GDM1 (cell line): ENCODE data around the gene STARD3.

ENCODE experiments used
- DNase-seq: peaks from one replicate; lab custom pipeline; 2025; lab: John Stamatoyannopoulos, UW

The STARD3 gene

DNA sequence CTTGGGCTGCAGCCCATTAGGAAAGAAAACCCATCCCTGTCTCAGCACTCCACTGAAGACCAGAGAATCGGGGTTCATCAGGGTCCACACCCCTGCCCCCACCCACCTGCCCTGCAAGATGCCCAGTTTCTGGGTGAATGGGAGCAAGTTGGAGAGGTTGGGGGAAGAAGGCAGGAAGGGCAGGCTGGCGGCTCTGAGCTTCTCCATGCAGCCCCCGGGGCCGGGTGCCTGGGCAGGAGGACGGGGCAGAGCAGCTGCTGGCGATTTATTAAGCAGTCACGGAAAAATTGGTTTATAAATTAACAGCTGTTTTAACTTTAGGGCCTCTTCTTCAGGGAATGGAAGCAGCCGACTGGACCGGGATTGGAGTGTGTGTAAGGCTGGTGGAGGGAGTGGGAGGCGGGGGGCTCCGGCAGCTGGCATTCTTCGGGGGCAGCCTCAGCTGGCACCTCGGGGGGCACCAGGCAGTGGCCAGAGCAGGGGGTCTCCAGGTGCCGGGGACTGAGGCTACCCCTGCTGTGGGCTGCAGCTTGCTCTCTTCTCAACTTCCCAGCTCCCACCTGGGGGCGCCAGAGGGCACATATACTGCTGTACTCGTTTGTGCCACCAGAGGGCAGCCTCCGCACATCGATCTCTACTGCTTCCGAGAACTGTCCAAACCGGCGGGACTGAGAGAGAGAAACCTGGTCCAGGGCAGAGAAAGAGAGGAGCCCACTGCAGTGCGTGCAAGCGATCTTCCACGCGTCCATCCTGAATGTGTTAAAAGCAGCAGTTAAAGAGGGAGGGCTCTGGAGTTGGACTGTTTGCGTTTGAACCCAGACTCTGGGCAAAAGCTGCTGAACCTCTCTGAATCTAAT lies 15.2 kb upstream of the STARD3 start:
- DNase-seq, result peak; percentile 74

GRCh38 chr17:39622380-39623006 lies 14.5 kb upstream of the STARD3 start:
- DNase-seq, result no peak

DNA sequence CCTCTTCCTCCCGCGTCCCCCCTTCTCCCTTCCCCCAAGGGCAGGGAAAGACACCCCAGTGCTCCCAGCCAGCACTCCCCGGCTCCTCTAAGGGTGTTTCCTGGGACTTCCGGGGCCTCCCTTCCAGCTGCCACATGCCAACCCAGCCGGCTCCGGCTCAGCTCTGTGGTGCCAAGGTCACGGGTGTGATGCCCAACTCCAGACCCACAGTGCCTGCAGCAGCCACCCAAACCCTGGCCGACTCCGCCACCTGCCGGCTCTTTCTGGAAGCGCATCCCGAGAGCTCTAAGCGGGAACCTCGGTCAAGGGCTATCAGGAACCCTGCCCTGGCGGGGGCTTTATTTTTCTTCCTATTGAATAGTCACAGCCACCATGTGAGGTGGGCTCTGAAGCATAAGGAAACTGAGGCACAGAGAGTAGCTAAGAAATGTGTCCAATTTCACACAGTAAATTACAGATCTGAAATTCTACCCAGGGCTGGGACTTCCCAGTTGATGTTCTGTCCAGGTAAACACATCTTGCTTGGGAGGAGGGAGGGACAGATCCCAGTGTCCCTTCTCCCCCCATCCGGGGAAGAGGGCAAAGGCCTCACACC lies 13.5 kb upstream of the STARD3 start:
- peak; percentile 54 for DNase-seq

DNA sequence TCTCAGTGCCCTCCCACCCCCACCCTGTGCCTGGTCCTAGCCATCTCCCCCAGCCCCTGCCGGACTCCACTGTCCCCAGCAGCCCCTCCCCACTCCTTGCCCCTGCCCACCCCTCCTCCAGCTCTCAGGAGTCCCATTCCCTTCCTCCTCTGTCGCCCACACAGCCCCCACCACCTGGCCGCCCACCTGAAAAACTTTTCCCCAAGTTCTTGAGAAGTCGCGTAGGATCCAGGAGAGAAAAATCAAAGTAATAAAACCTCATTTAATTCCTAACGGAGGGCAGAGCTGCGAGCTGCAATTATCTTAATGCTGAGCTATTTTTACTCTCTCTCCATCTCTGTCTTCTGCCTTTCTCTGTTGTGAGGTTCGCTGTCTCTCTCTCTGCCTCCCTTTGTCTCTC lies 12.6 kb upstream of the STARD3 start:
- no peak for DNase-seq

GRCh38 chr17:39625198-39625785 lies 11.7 kb upstream of the STARD3 start:
- DNase-seq, result no peak

- no peak for DNase-seq
Observed at GRCh38 chr17:39626171-39627046, 10.5 kb upstream of the STARD3 start, which contains the start of gene PPP1R1B. Gene PPP1R1B, plus strand, starts transcription at chr17:39626952. Its CDS starts 441 bp downstream, at chr17:39627393.

DNA sequence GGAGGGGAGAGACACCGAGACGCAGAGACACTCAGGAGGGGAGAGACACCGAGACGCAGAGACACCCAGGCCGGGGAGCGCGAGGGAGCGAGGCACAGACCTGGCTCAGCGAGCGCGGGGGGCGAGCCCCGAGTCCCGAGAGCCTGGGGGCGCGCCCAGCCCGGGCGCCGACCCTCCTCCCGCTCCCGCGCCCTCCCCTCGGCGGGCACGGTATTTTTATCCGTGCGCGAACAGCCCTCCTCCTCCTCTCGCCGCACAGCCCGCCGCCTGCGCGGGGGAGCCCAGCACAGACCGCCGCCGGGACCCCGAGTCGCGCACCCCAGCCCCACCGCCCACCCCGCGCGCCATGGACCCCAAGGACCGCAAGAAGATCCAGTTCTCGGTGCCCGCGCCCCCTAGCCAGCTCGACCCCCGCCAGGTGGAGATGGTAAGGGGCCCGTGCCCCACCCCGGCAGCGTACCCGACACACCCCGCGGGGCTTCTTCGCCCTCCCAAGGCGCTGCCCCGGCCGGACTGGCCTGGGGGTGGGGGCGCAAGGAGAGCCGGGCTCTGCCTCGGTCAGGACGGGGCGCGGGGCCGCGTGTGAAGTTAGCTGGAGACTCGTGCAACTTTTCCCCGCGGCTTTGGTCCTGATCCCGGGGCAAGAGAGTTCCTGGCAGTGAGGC lies 9.8 kb upstream of the STARD3 start:
- DNase-seq, result no peak

- DNase-seq, result no peak
Observed at GRCh38 chr17:39627712-39628516, 9.0 kb upstream of the STARD3 start.

- DNase-seq, result no peak
Observed at GRCh38 chr17:39628655-39629493, 8.1 kb upstream of the STARD3 start.

DNA sequence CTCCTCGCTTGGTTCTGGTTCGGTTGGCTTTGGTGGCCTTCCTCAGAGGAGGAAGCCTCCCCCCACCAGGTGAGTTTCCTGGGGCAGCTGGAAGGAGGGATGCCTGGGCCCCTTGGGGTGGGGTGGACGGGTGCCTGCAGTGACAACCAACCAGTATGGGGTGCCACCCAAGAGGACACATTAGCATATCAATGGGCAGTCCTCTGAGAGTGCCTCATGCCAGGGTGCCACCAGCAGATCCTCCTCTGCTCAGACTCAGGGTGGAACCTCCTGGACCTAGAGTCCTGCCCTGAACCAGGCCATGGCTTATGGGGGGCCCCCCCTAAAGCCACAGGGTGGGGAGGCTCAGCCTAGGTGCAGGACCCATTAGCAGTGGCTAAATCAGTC lies 7.5 kb upstream of the STARD3 start:
- no peak for DNase-seq

DNA sequence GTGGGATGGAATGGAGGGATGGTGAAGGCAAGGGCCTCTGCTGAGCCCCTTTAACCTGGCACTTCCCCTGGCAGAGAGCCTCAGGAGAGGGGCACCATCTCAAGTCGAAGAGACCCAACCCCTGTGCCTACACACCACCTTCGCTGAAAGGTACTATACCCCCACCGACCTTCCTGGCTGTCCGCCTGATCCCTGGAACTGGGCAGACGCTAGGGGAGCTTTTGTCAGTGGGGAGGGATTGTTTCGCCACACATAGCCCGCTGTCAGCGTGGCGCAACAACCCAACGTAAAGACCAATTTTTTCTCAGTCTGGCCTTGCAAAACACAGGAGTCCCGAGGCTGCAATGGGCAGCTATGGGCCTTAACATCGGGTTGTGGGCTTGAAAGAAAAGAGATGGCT lies 7.0 kb upstream of the STARD3 start:
- DNase-seq, result no peak

- DNase-seq, result no peak
Observed at GRCh38 chr17:39631403-39631802, 5.5 kb upstream of the STARD3 start.

DNA sequence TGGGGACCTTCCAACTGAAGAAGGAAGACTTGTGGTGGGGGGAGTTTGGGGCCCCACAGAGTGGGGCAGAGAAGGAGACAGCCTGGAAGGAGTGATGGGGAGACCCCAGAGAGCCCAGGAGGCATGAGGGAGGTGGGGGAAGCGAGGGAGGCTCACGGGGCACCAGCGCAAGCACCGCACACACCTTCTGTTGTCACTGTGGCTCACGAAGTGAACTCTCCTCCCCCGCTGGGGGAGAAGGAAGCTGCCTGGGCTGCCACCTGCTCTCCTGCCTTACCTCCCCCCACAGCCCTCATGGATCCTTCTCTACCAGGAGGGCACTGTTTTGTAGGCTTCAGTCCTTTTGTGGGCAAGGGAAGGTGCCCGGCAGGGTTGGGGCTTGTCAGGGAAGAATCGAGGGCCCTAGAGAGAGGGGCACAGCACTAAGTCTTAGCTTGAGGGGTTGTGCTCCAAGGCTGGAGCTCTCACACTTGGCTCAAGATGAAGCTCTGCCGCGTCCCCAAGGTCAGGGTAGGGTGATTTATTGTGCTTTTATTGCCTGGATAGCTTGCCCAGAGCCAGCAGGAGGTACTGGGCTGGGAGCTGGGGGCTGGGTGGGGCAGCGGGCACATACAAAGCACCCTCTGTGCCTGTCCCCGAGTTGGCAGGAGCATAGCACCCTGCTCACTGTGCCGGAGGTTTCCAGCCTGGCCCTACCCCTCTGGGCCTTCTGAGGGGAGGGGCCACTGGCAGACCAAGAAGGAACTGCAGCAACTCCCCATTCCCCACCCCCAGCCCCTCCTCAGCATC lies 4.6 kb upstream of the STARD3 start:
- DNase-seq, result no peak

- DNase-seq, result no peak
Observed at GRCh38 chr17:39633570-39634183, 3.3 kb upstream of the STARD3 start.

- DNase-seq, result peak; percentile 12
Observed at GRCh38 chr17:39634384-39634871, 2.5 kb upstream of the STARD3 start.

- DNase-seq, result no peak
Observed at GRCh38 chr17:39635614-39636176, 1.2 kb upstream of the STARD3 start.

GRCh38 chr17:39636587-39636926 lies 387 bp upstream of the STARD3 start:
- no peak for DNase-seq

DNA sequence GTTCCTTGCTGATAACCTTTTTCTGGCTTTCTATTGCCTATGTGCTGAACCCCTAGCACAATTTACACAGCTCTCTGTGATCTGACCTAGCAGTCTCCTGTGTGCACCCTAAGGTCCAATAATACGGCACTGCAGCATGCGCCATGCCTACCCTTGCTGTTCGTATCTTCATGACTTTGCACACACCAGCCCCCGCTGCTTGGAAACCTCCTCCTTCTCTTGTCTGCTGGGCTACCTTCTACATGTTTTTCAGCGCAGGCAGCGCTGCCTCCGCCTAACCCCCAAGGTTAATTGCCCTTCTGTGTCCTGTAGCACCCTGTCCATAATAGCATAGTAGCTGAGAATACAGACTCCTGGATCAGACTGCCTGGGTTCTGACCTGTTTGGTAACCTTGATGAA lies 1.4 kb downstream of the STARD3 start:
- DNase-seq, result no peak
